Astrocyte of the cerebellum (primary cell): Measurements from ENCODE around the gene NLRC5.

ENCODE experiments used
- DNase-seq: peaks from one replicate; pipeline ENCODE4 v3.0.0-alpha.2; 2011; ENCODE audit warnings: low read depth
- H3K4me3 ChIP-seq: 2 replicates; pipeline ENCODE4 v1.5.1; 2011; ENCODE audit warnings: mild to moderate bottlenecking, low read depth, low read length, moderate library complexity
- in situ Hi-C: cut with HindIII; loops from 2 replicates; pipeline ENCODE4 v1.10.0; 2017; ENCODE audit warnings: low sequenced_read_pairs
- TF ChIP-seq, protein P1 (sequence below): IDR thresholded peaks from 2 replicates; pipeline ENCODE4 v1.5.1; 2012; ENCODE audit warnings: low read length, low read depth, moderate library complexity, mild to moderate bottlenecking; ENCODE audit errors: missing control alignments

The NLRC5 gene

DNA sequence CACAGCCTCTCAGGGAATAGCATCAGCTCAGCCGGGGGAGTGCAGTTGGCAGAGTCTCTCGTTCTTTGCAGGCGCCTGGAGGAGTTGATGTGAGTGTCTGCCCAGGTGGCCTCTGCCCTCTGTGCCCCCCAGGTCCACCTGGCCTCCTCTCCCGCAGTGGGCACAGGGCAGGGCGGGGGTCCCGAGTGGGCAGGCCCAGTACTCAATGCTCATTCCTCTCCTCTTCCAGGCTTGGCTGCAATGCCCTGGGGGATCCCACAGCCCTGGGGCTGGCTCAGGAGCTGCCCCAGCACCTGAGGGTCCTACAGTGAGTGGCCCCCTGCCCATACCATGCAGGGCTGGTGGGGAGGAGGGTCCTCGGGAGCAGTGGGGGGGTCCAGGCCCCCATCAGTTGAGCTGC is 88.4 kb downstream of the NLRC5 start:
- in situ Hi-C loops, result loop anchor here (10.0 kb wide), 1 partner anchor 87 kb away; no protein-coding TSS in a partner anchor
- DNase-seq, result no peak
- TF ChIP-seq, protein P1, sequence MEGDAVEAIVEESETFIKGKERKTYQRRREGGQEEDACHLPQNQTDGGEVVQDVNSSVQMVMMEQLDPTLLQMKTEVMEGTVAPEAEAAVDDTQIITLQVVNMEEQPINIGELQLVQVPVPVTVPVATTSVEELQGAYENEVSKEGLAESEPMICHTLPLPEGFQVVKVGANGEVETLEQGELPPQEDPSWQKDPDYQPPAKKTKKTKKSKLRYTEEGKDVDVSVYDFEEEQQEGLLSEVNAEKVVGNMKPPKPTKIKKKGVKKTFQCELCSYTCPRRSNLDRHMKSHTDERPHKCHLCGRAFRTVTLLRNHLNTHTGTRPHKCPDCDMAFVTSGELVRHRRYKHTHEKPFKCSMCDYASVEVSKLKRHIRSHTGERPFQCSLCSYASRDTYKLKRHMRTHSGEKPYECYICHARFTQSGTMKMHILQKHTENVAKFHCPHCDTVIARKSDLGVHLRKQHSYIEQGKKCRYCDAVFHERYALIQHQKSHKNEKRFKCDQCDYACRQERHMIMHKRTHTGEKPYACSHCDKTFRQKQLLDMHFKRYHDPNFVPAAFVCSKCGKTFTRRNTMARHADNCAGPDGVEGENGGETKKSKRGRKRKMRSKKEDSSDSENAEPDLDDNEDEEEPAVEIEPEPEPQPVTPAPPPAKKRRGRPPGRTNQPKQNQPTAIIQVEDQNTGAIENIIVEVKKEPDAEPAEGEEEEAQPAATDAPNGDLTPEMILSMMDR, result no peak
- H3K4me3 ChIP-seq, result no peak overlapping the region

DNA sequence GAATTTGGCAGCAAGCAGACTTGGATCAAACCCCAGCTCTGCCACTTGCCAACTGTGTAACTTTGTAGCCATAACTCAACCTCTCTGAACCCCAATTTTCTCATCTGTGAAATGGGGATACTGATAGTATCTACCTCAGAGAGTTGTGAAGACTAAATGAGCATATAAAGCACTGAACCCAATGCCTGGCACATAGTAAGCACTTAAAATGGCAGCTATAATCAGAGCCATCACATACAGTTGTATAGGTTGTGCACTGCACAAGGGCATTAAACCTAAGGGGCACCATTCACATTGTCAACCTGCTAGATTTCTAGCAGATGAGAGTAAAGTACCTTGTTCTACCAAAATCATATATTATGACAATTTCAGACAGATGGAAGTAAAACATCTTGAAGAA is 92.4 kb downstream of the NLRC5 start:
- no peak overlapping the region for H3K4me3 ChIP-seq
- no peak for DNase-seq
- in situ Hi-C loops, result no loop called here
- TF ChIP-seq, protein P1, result no peak

DNA sequence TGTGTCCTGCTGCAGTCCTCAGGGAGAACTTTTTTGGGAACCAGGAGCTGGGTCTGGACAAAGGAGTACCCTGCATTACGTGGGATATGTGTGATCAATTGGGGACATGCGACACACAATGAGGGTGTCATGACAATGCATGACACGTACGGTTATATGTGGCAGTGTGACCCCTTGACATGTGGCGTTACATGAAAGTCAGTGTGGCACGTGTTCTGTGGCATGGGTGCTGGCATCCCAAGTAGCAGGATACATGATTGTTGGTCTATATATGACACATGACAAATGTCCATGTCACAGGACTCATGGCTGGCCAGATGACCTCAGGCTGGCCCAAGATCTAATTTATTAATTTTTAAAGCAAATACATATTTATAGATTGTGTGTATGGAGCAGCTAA is 93.3 kb downstream of the NLRC5 start:
- no peak for DNase-seq
- TF ChIP-seq, protein P1, result no peak
- in situ Hi-C loops, result no loop called here
- H3K4me3 ChIP-seq, result no peak overlapping the region

DNA sequence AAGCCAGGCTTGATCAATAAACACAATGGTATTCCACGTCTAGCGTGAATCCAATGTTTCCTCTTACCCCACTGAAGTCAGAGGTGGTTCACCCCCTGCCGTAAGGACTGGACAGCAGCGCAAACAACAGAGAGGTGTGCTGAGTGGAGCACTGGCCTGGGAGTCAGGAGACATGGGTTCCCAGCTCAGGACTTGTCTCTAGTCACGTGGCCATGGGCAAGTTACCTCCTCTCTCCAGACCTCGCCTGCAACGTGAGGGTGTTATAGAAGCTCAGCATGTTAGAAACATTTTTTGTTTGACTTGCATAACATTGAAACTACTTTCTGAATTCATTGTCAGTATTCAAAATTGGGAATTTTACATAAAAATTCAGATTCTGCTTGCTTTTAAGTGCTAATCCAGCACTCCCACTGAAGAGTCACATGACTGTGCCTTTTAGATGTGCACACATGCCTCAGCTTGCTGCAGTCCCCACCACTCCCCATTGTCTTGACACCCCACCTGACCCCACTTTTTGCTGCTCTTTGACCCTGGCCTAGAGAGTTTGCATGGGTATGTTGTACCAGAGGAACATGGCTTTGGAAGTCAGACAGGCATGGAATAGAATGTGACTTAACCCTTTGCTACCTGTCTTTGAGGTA is 94.2 kb downstream of the NLRC5 start:
- in situ Hi-C loops, result no loop called here
- DNase-seq, result no peak
- TF ChIP-seq, protein P1, result no peak
- H3K4me3 ChIP-seq, result no peak overlapping the region

DNA sequence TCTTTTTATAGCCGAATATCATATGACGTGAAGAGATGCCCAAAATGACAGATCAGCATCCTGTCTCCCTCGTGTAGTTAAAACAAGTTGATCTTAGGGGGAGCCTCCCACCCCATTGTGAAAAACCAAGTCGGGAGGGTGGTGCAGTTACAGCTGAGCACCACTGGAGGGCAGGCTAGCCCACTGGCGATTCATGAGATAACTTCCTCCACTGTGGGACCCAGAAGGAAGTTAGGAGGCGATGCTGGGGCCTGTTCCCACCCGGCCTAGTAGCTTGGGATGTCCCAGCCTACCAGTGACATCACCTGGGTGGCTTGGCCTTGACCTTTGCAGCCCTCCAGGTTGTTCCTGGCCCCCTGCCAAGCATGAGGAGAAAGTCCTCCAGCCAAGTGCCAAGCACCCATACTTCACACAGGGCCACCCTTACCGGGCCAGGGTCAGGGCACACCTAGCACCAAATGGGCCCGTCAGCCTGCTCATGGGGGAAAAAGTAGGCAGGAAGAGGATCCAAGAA is 95.0 kb downstream of the NLRC5 start:
- peak; percentile 47 for DNase-seq
- in situ Hi-C loops, result no loop called here
- TF ChIP-seq, protein P1, result peak; percentile 98
- no peak overlapping the region for H3K4me3 ChIP-seq

DNA sequence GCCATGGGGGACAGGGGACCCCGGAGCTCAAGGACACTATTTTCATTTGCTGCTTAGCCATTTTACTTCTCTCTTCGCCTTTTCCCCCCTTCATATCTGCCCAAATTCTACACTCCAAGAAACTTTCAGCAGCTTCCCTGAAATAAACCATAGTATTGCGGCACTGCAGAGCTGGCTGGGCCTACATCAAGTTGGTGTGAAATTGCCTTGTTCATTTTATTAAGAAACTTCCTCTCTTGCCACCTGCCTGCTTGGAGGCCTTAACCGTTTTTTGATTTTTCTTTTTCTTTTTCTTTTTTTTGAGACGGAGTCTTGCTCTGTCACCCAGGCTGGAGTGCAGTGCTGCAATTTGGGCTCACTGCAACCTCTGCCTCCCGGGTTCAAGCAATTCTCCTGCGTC is 95.6 kb downstream of the NLRC5 start:
- no peak for DNase-seq
- TF ChIP-seq, protein P1, result no peak
- in situ Hi-C loops, result no loop called here
- no peak overlapping the region for H3K4me3 ChIP-seq
